Ishikawa (cell line): Measurements from ENCODE around the gene DDR2.

ENCODE experiments used
- CEBPB ChIP-seq: IDR thresholded peaks from 2 replicates; pipeline ENCODE4 v1.6.1; 2012
- CREB1 ChIP-seq: IDR thresholded peaks from 2 replicates; pipeline ENCODE4 v1.6.1; 2012; ENCODE audit warnings: low read depth
- EGR1 ChIP-seq: IDR thresholded peaks from 2 replicates; pipeline ENCODE4 v1.6.1; 2012
- EP300 ChIP-seq: IDR thresholded peaks from 2 replicates; pipeline ENCODE4 v1.6.1; 2012; ENCODE audit warnings: borderline replicate concordance
- FOXM1 ChIP-seq: IDR thresholded peaks from 2 replicates; pipeline ENCODE4 v1.6.1; 2012; ENCODE audit warnings: low read depth, borderline replicate concordance
- NFIC ChIP-seq: IDR thresholded peaks from 2 replicates; pipeline ENCODE4 v1.6.1; 2012
- RAD21 ChIP-seq: IDR thresholded peaks from 2 replicates; pipeline ENCODE4 v1.6.1; 2012; ENCODE audit warnings: low read depth
- TAF1 ChIP-seq: IDR thresholded peaks from 2 replicates; pipeline ENCODE4 v1.6.1; 2012; ENCODE audit warnings: low read depth, mild to moderate bottlenecking
- TCF12 ChIP-seq: IDR thresholded peaks from 2 replicates; pipeline ENCODE4 v1.6.1; 2012; ENCODE audit warnings: low read depth
- TEAD4 ChIP-seq: IDR thresholded peaks from 2 replicates; pipeline ENCODE4 v1.6.1; 2012
- YY1 ChIP-seq: IDR thresholded peaks from 2 replicates; pipeline ENCODE4 v1.6.1; 2012; ENCODE audit warnings: low read depth
- ZBTB7A ChIP-seq: IDR thresholded peaks from 2 replicates; pipeline ENCODE4 v1.6.1; 2012; ENCODE audit warnings: low read depth
- TF ChIP-seq, protein P1 (sequence below): IDR thresholded peaks from 2 replicates; pipeline ENCODE4 v1.6.1; 2012; ENCODE audit warnings: low read depth, mild to moderate bottlenecking
- TF ChIP-seq, protein P2 (sequence below): IDR thresholded peaks from 2 replicates; pipeline ENCODE4 v1.6.1; 2012
- TF ChIP-seq, protein P3 (sequence below): IDR thresholded peaks from 2 replicates; pipeline ENCODE4 v1.6.1; 2012

The DDR2 gene

DNA sequence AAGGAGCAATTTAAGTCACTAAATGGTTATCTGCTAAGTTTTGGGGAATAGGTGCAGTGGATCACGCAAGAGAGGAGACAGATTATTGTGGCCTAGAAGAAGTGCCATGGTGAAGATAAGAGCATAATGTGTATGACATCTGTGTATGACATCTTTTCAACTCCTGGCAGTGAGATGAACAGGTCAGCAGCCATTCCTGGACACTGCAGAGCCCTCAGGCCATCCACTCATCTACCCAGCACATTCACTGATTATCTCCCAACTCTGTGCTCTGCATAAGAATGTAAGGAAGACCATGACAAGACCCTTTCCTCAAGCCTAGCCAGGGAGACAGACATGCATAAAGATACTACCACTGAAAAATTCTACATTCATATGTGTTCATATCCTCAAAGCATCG is 73.7 kb downstream of the DDR2 start:
- TF ChIP-seq, protein P1, sequence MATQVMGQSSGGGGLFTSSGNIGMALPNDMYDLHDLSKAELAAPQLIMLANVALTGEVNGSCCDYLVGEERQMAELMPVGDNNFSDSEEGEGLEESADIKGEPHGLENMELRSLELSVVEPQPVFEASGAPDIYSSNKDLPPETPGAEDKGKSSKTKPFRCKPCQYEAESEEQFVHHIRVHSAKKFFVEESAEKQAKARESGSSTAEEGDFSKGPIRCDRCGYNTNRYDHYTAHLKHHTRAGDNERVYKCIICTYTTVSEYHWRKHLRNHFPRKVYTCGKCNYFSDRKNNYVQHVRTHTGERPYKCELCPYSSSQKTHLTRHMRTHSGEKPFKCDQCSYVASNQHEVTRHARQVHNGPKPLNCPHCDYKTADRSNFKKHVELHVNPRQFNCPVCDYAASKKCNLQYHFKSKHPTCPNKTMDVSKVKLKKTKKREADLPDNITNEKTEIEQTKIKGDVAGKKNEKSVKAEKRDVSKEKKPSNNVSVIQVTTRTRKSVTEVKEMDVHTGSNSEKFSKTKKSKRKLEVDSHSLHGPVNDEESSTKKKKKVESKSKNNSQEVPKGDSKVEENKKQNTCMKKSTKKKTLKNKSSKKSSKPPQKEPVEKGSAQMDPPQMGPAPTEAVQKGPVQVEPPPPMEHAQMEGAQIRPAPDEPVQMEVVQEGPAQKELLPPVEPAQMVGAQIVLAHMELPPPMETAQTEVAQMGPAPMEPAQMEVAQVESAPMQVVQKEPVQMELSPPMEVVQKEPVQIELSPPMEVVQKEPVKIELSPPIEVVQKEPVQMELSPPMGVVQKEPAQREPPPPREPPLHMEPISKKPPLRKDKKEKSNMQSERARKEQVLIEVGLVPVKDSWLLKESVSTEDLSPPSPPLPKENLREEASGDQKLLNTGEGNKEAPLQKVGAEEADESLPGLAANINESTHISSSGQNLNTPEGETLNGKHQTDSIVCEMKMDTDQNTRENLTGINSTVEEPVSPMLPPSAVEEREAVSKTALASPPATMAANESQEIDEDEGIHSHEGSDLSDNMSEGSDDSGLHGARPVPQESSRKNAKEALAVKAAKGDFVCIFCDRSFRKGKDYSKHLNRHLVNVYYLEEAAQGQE, result no peak
- TF ChIP-seq FOXM1 (no peak), TEAD4 (no peak), EP300 (no peak), TAF1 (no peak), YY1 (no peak), ZBTB7A (no peak), EGR1 (no peak)

DNA sequence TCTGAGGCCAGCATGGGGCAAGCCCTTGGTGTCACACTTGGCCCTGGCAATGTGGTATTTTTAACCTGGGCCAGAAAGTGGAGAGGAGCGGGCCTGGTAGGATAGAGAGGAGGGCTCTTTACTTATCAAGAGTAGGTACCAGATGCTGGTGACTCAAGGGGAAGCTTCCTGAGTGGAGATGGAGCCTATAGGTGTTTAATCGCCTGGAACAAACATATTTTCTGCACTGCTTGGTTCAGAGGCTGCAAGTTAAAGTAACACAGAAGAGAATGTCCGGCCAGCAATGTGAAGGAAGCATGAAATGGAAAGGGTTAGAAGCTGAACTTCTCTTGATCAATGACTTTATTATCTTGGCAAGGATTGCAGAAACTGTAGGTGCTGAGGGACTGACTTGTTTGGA is 74.3 kb downstream of the DDR2 start:
- TF ChIP-seq TCF12 (no peak), CREB1 (no peak), TEAD4 (no peak), CEBPB (no peak), FOXM1 (no peak), EP300 (no peak), NFIC (no peak), ZBTB7A (no peak), EGR1 (no peak), YY1 (no peak), RAD21 (no peak), TAF1 (no peak)
- TF ChIP-seq, protein P2, sequence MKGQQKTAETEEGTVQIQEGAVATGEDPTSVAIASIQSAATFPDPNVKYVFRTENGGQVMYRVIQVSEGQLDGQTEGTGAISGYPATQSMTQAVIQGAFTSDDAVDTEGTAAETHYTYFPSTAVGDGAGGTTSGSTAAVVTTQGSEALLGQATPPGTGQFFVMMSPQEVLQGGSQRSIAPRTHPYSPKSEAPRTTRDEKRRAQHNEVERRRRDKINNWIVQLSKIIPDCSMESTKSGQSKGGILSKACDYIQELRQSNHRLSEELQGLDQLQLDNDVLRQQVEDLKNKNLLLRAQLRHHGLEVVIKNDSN, result no peak
- TF ChIP-seq, protein P1, result no peak
- TF ChIP-seq, protein P3, sequence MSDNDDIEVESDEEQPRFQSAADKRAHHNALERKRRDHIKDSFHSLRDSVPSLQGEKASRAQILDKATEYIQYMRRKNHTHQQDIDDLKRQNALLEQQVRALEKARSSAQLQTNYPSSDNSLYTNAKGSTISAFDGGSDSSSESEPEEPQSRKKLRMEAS, result no peak

DNA sequence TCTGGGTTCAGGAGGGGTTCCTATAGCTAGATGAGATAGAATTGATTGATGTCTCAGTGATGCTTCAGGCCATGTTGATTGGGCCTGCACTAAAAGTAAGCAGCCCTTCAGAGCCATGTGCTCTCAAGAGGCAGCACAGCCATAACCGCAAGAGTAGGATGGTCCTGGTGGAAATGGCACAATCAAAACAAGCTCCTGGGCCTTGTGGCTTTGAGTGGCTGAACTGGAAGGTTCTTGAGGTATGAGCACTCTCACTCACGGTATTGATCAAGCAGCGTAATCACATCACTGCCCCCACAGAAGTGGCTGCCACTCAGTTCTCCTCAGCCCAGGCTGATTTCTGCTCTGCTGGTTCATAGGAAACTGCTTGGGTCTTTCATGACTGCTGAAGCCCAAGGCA is 76.0 kb downstream of the DDR2 start:
- TF ChIP-seq EP300, result no peak
- no peak for TF ChIP-seq RAD21
- TF ChIP-seq, protein P3, result no peak
- no peak for TF ChIP-seq TEAD4
- TF ChIP-seq CEBPB, result no peak
- TF ChIP-seq TCF12, result no peak
- no peak for TF ChIP-seq YY1
- TF ChIP-seq FOXM1, result no peak
- no peak for TF ChIP-seq EGR1
- TF ChIP-seq, protein P1, result no peak
- no peak for TF ChIP-seq ZBTB7A
- no peak for TF ChIP-seq NFIC
- no peak for TF ChIP-seq CREB1
- TF ChIP-seq, protein P2, result no peak

DNA sequence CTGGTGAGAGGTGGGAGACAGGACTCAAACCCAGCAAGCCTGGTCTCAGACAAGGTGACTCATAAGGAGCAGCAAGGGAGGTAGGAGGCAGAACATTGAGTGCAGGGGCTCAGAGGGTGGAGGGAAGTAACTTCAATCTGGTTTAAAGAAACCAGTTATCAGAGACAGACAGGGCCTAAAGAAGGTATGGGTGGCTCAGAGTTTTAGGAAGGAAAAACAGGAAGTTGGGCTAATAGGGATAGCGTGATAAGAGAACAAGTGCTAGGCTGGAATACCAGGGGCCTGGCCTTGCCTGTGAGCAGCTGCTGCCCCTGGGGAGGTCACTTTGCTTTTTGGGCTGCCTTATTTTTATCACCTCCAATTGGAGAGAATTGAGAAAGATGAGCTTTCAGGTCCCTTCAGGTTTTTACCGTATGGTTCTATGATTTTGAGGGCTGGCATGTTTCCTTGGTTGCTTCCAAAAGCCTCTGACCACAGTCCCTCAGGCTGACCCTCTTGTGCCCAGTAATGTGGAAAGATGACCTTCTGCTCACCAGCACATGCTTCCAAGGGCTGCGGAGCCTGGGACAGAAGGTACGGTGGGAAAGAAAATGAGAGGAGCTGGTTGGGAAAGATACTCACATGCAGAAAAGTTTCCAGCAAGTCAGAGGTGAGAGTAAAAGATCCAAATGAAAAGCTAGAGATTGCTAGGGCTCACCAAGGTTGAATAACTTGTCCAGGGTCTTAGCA is 77.0 kb downstream of the DDR2 start:
- TF ChIP-seq TEAD4 (no peak), EP300 (no peak), TAF1 (no peak), TCF12 (no peak)
- TF ChIP-seq, protein P1, result no peak
